SK-N-MC (cell line): ENCODE measurements around the gene MANF.

Experiments used
- DNase-seq: peaks from one replicate; pipeline ENCODE4 v3.0.0-alpha.2; 2011; ENCODE audit warnings: low read depth, low spot score
- H3K27ac ChIP-seq: fragments of 200-600 bp; sonication (generic); 2 replicates; pipeline ENCODE4 v1.5.1; 2016; ENCODE audit warnings: mixed run types
- H3K36me3 ChIP-seq: fragments of 200-600 bp; sonication (generic); 2 replicates; pipeline ENCODE4 v1.6.1; 2017; ENCODE audit warnings: antibody characterized with exemption, low read length, mixed read lengths; ENCODE audit not compliant: insufficient read depth
- H3K4me3 ChIP-seq: fragments of 200-600 bp; sonication (generic); 2 replicates; pipeline ENCODE4 v1.5.1; 2016
- H3K9ac ChIP-seq: fragments of 200-600 bp; sonication (generic); 2 replicates; pipeline ENCODE4 v1.8.0; 2017; ENCODE audit warnings: mixed run types, mixed read lengths; ENCODE audit not compliant: insufficient read length
- H3K9me3 ChIP-seq: fragments of 200-600 bp; sonication (generic); 2 replicates; pipeline ENCODE4 v1.6.1; 2017; ENCODE audit warnings: low read depth, mild to moderate bottlenecking, antibody characterized with exemption, low read length, moderate library complexity, mixed read lengths
- EZH2 ChIP-seq: fragments of 200-600 bp; sonication (generic); IDR thresholded peaks from one replicate; pipeline ENCODE4 v1.6.1; 2017; ENCODE audit warnings: antibody characterized with exemption
- FOXP2 ChIP-seq: optimal IDR thresholded peaks from 2 replicates; pipeline ENCODE3; 2011; ENCODE audit warnings: mild to moderate bottlenecking, moderate library complexity; ENCODE audit not compliant: insufficient read depth; ENCODE audit errors: extremely low read length, control extremely low read depth
- POLR2AphosphoS5 ChIP-seq: IDR thresholded peaks from 2 replicates; pipeline ENCODE4 v1.6.1; 2012; ENCODE audit warnings: mild to moderate bottlenecking, low read depth, low read length, borderline replicate concordance

MANF gene

DNA sequence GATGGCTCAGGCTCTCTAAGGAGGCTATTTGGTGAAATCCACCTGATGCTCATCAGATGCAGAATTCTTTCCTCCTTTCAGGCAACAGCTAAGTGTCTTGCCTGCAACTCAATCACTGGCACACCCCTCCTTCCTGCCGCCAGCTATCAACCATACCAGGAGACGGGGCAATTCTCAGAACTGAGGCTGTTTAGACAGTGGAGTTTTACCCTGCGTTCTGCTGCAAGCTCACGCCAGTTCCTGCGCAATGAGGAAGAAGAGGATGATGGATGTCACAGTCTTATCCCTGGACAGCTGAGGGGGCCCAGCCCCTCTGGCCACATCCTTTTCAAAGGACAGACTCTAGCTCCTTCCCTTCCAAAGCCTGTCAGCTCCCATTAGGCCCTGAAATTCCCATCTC, 7.0 kb upstream of the MANF start:
- Histone ChIP-seq H3K4me3 (no peak overlapping the region), H3K9me3 (no peaks in the 10 kb centered on the region), H3K36me3 (no peaks in the 10 kb centered on the region), H3K27ac (no peak overlapping the region), H3K9ac (no peak overlapping the region)
- no peak for DNase-seq
- TF ChIP-seq FOXP2 (no peak), EZH2 (no peak), POLR2AphosphoS5 (no peak)

DNA sequence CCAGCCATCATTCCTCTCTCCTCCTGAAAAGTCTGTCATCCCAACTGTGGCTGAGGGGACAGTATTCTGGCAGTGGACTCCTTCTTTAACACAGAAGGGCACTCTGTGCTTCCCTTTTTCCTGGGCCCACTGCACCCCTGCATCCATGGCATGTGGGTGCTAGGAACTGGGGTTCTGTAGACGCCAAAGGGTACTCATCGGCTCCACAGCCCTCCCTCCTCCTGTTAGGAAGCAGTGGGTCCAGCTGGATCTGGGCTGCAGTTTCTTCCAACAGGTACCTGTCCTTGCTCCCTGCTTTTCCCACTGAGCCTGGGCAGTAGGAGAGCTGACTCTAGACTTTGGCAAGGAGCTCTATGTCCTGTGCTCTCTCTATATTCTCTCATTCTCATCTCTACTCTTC, 6.4 kb upstream of the MANF start:
- Histone ChIP-seq H3K9ac (no peak overlapping the region), H3K36me3 (no peaks in the 10 kb centered on the region), H3K9me3 (no peaks in the 10 kb centered on the region), H3K4me3 (no peak overlapping the region), H3K27ac (no peak overlapping the region)
- no peak for DNase-seq
- TF ChIP-seq POLR2AphosphoS5 = no peak
- TF ChIP-seq FOXP2 = no peak
- no peak for TF ChIP-seq EZH2

DNA sequence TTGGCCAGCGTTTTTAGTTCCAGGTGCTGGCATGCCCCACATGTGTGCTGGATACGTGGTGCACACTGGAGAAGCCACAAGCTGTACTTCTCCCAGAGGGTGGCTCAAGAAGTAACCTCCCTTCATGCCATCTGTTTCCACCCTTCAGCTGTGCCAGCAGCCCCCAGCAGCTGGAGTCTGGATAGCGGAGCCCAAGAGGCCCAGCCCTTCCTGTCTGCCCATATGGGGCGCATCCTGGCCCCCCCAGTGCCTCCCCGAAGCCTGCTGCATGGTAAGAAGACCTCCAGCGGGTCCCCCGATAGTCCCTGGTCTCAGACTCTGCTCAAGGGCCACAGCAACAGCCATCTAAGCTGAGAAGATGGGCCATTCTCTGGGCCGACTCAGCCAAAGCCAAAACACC, 5.8 kb upstream of the MANF start:
- Histone ChIP-seq H3K27ac (no peak overlapping the region), H3K4me3 (no peak overlapping the region), H3K36me3 (no peaks in the 10 kb centered on the region), H3K9ac (no peak overlapping the region), H3K9me3 (no peaks in the 10 kb centered on the region)
- no peak for DNase-seq
- TF ChIP-seq POLR2AphosphoS5 (no peak), FOXP2 (no peak), EZH2 (no peak)

DNA sequence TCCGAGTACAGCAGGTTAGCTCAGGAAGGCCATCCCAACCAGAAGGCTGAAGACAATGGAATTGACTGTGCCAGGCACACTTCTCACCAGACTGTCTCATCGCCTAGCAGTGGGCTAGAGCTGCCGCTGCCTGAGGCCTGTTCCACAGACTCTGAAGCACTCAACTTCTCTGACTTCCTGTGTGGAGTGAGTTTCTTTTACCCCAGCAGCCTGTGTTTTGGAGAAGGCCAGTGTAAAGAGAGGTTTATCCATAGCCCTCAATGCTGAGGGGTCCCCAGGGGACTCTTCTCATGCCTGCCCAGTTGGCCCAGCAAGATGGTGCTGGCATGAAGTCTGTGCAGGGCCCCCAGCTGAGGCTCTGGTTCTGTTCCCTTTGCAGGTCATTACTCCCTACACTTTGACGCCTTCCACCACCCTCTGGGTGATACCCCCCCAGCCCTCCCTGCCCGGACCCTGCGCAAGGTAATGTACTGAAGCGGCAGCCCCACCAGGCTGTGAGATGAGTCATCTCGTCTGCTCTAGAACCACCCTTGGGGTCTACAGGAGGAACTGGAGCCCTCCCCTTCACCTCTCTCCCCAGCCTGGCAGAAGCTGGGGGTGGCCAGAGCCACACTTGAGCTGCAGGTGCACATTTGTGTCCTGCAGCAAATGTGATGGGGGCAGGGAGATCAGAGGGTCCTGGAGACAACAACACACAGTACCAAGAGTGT, 5.2 kb upstream of the MANF start:
- Histone ChIP-seq H3K4me3 (no peak overlapping the region), H3K9ac (no peak overlapping the region), H3K9me3 (no peaks in the 10 kb centered on the region), H3K27ac (no peak overlapping the region), H3K36me3 (no peaks in the 10 kb centered on the region)
- DNase-seq = no peak
- no peak for TF ChIP-seq EZH2

DNA sequence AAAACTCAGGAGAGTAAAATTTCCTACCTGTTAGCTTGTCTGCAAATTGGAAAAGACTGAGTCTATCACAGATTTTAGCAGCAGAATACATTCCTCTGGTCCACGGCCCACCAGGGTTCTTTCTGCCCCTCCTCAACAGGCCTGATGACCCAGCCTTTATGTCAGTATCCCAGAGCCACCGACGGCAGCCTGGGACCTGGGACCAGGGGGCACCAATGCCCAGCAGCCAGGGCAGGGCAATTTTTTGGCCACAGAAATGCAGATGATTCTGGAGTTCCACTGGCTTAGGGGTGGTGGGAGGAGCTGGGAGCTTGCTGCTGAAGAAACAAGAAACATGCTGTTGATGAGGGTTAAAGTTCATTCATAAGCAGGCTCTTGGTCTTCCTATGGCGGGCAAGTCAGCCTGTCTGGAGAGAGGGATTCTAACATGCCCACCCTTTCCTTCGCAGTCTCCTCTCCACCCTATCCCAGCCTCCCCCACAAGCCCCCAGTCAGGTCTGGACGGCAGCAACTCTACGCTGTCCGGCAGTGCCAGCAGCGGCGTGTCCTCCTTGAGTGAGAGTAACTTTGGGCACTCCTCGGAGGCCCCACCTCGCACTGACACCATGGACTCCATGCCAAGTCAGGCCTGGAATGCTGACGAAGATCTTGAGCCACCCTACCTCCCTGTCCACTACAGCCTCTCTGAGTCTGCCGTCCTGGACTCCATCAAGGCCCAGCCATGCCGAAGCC, 4.3 kb upstream of the MANF start:
- no peaks in the 10 kb centered on the region for H3K36me3 ChIP-seq
- no peak for DNase-seq
- H3K9ac ChIP-seq = no peak overlapping the region
- no peak overlapping the region for H3K4me3 ChIP-seq
- H3K9me3 ChIP-seq = no peaks in the 10 kb centered on the region
- no peak for TF ChIP-seq EZH2
- H3K27ac ChIP-seq = no peak overlapping the region

DNA sequence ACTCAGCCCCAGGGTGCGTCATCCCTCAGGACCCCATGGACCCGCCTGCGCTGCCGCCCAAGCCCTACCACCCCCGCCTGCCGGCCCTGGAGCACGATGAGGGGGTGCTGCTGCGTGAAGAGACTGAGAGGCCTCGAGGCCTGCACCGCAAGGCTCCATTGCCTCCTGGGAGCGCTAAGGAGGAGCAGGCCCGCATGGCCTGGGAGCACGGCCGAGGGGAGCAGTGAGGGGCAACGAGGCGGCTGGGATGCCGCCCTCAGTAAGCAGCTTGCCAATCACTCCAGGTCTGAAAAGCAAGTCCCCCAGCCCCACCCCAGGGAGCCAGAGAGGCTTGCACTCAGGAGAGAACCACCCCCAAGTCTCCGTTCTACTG, 3.8 kb upstream of the MANF start:
- no peak overlapping the region for H3K4me3 ChIP-seq
- no peak for TF ChIP-seq EZH2
- no peak overlapping the region for H3K27ac ChIP-seq
- no peak overlapping the region for H3K9ac ChIP-seq
- DNase-seq = no peak
- no peaks in the 10 kb centered on the region for H3K9me3 ChIP-seq
- H3K36me3 ChIP-seq = no peaks in the 10 kb centered on the region

DNA sequence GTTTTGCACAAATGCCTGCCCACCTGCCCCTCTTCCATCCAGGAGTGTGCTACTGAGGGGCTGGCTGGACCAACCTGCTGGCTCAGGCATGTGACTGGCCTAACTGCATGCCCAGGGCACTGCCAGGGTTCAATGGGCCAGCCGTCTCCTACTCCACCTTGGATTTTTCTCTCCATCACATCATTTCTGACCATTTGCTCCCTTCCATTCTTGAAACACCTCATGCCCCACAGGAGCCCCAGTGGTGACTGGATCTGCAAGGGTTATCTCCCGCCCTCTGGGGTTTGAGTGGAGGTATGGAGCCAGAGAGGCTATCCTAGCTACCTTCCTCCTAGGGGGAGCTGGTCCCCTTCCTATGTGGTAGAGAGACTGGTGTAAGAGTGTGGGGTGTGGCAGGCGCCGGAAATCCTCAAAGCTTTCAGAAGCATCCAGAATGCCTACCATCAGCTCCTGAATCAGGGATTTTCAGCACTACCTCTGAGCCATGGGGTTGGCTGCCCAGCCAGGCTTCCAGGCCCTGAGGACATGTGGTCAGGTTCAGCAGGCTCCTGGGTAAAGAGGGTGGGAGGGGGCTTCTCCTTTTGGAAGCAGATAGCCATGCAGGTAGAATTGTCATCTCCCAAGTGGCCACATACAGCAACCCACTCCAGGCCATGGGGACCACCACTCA, 2.9 kb upstream of the MANF start:
- TF ChIP-seq POLR2AphosphoS5 = no peak
- no peak for TF ChIP-seq FOXP2
- no peak for TF ChIP-seq EZH2
- Histone ChIP-seq H3K9ac (no peak overlapping the region), H3K9me3 (no peaks in the 10 kb centered on the region), H3K4me3 (no peak overlapping the region), H3K27ac (no peak overlapping the region), H3K36me3 (no peaks in the 10 kb centered on the region)
- no peak for DNase-seq

DNA sequence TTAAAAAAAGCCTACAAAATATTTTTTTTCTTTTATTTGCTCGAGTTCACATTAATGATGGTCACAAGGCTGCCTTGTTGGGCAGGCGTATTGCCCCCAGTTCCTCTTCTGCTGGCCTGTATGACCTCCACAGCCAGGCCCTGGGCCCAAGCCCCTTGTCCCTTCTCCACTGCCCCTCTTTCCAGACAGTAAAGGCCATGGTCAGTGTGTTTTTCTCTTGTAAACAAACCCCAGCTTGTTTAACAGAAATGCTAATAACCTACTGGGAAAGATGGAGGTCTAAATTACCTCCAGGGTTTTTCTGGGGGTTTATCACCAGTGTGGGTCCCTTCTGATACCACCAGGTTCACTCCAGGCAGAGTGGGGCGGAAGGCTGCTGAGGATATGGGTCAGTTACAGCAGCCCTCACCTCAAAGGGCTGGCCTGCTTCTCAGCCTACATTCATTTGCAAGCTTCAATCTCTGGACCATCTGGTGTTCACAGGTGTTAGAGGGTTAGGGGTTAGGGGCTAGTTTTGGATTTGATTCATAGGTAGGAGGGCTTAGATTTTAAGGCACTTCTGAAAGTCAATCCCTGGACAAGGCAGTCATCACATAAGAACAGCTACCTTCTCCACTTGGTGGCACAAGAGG, 2.0 kb upstream of the MANF start:
- Histone ChIP-seq H3K27ac (no peak overlapping the region), H3K9ac (no peak overlapping the region), H3K4me3 (no peak overlapping the region), H3K36me3 (no peaks in the 10 kb centered on the region), H3K9me3 (no peaks in the 10 kb centered on the region)
- no peak for DNase-seq
- TF ChIP-seq POLR2AphosphoS5 = no peak
- TF ChIP-seq FOXP2 = no peak
- TF ChIP-seq EZH2 = no peak
